Measurements from ENCODE around the gene KIFC1.
"Not testable (repeated sequence)": the region's sequence is repeated elsewhere in the genome, so short reads cannot be mapped to it uniquely, and the experiment has no call there.

The KIFC1 gene

DNA sequence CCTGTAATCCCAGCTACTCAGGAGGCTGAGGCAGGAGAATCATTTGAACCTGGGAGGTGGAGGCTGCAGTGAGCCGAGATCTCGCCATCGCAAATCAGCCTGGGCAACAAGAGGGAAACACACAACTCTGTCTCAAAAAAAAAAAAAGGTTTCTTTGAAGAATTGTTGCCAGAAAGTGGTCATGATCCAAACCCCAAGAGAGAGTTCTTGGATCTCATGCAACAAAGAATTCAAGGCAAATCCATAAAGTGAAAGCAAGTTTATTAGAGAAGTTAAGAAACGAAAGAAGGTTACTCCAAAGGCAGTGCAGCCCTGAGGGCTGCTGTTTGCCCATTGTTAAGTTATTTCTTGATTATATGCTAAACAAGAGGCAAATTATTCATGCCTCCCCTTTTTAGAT lies 14.5 kb upstream of the KIFC1 start:
- DNase-seq = no peak

DNA sequence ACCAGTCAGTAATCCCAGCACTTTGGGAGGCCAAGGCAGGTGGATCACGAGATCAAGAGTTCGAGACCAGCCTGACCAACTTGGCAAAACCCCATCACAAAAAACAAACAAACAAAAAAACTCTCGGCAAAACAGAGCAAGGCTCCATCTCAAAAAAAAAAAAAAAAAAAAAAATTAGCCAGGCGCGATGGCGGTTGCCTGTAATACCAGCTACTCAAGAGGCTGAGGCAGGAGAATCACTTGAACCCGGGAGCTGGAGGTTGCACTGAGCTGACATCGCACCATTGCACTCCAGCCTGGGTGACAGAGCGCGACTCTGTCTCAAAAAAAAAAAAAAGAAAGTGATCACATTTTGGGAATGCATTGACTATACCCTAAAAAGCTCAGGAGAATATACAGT lies 12.4 kb upstream of the KIFC1 start:
- not testable (repeated sequence) for DNase-seq

DNA sequence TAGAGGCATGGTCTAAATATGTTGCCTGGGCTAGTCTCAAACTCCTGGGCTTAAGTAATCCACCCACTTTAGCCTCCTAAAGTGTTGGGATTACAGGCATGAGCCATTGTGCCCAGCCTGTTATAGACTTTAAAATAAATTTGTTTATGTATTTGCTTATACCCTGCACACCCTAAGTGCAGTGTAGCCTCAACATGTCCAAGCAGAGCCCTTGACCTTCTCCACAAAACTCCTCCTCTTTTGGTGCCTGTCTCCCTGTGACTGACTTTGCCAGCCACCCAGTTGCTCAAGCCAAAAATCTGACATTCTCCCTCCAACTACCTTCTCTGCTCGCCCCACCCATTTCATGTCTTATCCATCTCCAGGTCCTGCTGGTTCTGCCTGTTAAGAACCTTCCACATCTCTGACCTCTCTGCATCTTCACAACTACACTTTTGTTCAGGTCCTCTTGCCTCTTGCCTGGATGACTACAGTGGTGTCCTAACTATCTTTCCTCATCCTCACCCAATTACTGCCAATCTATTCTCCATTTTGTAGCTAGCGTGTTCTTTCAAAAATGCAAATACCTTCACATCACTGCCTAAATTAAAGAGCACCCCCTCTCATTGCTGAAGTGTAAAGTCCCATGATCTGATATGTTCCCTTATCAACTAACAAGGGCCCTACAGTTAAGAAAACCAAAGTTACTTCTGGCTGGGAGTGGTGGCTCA lies 11.2 kb upstream of the KIFC1 start:
- DNase-seq = no peak

DNA sequence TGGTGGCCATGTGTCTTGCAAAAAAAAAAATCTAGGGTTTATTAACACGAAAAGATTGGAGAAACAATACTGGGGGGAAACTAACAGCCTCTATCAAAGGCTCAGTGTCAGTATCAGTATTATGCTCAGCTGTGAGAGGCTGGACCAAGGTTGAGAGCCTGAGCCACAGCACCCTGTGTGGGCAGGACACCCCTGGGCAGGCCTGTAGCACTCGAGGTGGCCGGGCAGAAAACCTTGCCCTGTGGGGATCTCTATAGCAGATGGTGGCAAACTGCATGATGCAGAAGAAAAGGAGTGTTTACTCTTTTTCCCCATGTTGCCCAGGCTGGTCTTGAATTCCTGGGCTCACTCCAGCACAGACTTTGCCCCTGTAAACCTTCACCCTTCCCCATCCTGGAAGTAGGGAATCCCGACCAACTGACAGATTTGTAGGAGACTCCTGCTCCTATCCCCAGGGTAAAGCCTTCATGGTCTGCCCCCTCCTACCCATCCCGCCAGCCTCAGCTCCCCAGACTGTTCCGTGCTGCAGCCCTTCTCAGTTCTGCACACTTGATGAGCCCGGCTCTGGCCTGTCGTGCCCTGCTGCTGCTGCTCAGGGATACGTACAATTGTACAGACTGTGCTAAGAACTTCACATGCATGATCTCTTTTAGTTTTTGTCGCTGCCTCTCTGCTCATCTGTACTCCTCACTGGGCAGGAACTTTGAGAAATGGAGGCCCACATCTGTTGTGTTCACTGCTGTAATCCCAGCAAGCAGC lies 8.0 kb upstream of the KIFC1 start:
- no peak for DNase-seq

DNA sequence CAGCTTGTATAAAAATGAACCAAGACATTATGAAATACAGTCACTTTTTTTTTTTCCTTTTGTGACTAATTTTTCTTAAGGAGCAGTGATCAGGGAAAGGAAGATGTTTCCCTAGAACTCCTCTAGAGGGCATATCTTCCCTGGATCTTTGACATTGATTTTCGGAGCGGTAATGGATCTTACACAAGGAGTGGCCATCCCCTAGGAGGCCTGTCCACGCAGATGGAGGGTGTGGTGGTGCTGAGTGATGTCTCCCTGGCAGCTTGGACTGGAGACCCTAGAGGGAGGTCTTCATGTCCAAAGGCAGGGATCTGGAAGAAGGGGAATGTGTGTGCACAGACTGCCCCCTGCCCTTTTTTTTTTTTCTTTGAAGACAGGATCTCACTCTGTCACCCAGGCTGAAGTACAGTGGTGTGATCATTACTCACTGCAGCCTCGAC lies 7.0 kb upstream of the KIFC1 start:
- no peak for DNase-seq

DNA sequence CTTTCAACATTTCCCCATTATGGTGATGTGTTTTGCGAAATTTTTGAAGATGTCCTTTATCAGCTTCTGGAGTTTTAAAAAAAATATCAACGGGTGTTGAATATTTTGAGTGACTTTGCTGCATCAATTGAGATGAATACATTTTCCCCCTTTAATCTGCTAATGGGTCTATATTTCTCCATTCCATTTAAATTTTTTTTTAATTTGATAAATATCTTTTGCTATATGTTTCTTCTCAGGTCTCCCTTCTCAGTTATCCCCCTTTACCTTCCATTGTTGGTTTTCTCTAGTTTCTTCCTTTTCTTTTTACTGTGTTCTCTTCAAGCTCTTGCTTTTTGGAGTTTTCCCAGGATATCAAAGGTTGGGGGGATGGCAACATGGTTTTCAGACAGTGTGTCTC lies 1.4 kb upstream of the KIFC1 start:
- DNase-seq = no peak

DNA sequence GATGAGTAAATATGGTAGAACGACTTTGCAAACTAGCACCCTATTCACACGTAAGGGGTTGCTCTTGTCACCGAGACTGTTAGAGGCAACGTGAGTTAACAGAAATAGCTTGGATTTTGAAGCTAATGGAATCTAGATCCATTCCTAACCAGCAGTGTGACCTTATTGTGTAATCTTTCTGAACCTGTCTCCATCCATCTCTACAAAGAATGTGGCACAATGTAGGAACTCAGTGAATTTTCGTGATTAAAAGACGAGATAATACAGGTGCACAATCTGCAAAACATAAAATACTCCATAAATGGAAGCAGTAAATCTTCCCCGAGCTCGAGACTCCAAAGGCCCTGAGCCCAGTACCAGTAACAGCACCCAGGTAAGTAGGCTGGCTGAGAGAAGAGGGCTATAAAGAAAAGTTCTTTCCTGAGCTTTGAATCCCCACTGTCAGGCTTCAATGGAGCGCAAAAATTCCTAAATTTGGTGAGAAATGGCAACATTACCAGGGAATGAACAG lies 801 bp upstream of the KIFC1 start:
- no peak for DNase-seq

DNA sequence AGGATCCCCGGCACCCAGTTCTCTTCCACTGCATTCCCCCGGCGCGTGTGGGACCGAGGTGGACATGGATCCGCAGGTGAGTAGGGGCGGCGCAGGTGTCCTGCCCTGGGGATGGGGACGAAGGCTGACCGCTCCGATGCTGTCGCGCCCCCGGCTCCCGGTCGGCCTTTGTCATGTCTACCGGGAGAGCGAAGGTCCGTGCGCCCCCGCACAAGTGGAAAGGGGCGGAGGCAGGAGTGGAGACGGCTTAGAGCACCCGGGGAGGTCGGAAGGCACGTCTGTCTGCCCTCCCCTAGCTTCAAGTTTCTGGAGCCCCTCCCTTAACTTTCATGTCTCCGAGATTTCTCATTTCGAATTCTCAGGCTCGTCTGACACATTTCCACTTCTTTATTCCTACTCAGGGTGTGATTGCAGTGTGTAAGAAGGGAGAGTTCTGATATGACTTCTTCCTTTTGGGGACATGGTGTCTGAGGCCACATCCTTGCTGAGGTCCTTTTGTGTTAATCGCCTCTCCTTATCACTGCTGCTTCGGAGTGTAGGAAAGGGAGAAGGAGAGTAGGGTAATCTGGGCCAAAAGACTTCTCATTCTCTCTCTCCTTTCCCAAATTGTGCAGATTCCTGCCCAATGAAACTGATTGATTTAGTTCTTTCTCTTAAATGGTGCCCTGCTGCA lies 435 bp downstream of the KIFC1 start:
- peak; percentile 14 for DNase-seq

DNA sequence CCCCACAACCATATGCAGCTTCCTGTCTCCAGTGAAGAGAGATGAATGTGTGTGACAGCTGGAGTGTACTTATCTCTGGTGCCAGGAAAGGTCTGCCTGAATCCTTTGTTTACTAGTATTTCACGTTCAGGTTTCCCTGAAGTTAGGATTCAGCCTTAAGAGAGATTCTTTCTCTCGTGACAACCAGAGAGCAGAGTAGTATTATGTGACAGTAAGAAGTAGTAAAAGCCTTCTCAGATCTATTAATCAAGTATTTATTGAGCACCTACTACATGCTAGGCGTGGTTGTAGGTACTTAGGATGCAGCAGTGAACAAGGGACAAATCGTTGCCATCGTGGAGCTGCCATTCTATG lies 949 bp downstream of the KIFC1 start:
- no peak for DNase-seq

DNA sequence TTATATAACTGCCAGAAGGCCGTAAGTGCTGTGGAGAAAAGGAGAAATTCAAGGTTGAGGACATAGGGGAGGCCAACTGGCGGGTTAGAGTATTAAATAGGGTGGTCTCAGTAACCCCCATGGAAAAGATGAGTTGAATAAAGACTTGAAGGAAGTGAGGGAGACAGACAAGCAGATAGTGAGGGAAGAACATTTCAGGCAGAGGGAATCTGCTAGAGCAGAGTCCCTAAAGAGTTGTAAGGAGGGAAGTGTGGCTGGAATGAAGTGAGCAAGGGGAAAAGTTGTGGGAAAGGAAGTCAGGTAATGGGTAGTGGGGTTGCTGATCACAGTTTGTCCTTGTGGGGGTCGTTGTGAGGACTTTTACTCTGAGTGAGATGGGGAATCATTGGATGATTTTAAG lies 1.4 kb downstream of the KIFC1 start:
- DNase-seq = no peak

DNA sequence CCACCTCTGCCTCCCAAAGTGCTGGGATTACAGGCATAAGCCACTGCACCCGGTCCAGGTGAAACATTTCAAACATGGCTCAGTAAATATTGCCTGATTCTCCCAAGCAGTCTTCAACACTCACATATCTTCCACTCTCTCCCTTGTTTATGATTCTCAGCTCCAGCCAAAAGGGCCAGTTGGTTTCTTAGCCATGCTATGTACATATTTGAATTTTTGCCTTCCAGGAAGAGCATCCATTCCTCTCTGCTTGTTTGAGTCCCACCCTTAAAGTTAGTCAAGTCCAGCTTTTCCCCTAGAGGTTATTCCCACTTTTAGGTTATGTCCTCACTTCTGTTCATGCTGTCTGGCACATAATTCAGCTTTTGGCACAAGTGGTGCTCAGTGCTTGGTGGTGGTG lies 5.9 kb downstream of the KIFC1 start:
- no peak for DNase-seq

DNA sequence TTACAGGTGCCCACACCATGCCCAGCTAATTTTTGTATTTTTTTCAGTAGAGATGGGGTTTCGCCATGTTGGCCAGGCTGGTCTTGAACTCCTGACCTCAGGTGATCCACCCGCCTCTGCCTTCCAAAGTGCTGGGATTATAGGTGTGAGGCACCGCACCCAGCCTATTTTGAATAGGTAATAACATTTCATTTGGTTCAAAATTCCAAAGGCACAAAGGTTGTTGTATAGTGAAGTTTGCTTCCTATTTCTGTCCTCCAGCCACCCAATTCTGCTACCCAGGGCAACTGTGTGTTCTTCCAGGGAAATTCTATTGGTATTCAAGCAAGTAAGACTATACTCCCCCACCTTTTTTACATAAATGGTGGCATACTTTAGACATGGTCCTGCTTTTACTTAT lies 7.0 kb downstream of the KIFC1 start:
- not testable (repeated sequence) for DNase-seq

DNA sequence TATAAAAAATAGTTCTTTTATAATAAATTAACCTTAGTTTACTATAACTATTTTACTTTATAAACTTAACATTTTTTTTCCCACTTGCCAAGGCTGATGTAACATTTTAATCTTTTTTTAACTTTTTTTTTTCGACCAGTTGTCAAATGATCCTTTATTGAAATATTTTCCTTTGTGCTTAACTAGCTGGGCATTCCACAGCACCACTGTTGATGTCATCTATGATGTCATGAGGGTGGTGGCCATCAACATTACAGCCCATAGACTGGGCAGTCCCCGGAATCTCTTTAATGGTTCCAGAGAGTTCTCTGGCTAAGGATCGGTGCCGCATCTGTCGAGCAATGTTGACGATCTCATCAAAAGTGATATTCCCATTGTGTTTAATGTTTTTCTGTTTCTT lies 8.3 kb downstream of the KIFC1 start:
- DNase-seq = not testable (repeated sequence)

DNA sequence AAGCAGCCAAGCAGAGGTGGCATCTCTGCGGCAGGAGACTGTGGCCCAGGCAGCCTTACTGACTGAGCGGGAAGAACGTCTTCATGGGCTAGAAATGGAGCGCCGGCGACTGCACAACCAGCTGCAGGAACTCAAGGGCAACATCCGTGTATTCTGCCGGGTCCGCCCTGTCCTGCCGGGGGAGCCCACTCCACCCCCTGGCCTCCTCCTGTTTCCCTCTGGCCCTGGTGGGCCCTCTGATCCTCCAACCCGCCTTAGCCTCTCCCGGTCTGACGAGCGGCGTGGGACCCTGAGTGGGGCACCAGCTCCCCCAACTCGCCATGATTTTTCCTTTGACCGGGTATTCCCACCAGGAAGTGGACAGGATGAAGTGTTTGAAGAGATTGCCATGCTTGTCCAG lies 13.3 kb downstream of the KIFC1 start:
- no peak for DNase-seq

DNA sequence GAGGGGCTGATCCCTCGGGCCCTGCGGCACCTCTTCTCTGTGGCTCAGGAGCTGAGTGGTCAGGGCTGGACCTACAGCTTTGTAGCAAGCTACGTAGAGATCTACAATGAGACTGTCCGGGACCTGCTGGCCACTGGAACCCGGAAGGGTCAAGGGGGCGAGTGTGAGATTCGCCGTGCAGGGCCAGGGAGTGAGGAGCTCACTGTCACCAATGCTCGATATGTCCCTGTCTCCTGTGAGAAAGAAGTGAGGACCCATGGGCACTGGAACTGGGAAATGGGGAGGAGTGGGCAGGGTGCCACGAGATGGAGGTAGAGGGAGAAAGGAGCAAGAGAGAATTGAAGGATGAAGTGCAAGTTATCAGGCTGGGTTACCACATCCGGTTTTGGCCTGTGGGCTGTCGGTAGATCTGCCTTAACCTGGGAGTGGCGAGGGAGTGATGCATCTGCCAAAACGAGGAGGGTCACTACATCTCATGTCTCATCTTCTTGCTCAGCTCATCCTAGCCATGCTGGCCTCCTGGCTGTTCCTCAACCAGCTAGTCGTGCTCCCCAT lies 13.8 kb downstream of the KIFC1 start:
- DNase-seq = peak; percentile 28

DNA sequence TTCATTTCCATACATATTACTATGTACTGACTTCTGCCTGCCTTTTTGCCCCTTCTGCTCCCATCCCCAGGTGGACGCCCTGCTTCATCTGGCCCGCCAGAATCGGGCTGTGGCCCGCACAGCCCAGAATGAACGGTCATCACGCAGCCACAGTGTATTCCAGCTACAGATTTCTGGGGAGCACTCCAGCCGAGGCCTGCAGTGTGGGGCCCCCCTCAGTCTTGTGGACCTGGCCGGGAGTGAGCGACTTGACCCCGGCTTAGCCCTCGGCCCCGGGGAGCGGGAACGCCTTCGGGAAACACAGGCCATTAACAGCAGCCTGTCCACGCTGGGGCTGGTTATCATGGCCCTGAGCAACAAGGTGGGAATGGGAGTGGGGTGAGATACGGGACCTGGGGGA lies 14.5 kb downstream of the KIFC1 start:
- no peak for DNase-seq

DNA sequence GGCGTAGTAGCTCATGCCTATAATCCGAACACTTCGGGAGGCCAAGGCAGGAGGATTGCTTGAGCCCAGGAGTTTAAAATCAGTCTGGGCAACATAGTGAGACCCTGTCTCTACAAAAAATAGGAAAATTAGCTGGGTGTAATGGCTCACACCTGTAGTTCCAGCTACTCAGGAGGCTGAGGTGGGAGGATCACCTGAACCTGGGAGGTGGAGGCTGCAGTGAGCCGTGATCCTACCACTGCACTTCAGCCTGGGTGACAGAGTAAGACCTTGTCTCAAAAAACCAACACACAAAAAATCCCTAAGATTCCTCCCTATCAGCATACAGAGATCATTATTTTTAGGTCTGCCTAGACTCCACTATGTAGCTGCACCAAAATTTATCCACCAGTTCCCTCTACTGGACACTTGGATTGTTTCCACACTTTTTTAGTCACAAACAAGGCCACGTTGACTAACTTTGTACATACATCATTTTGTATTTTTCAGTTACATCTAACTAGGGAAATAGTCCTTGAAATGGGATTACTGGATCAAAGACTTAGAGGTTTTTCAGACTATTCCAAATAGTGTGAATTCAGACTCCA lies 15.6 kb downstream of the KIFC1 start:
- DNase-seq = peak; percentile 36

DNA sequence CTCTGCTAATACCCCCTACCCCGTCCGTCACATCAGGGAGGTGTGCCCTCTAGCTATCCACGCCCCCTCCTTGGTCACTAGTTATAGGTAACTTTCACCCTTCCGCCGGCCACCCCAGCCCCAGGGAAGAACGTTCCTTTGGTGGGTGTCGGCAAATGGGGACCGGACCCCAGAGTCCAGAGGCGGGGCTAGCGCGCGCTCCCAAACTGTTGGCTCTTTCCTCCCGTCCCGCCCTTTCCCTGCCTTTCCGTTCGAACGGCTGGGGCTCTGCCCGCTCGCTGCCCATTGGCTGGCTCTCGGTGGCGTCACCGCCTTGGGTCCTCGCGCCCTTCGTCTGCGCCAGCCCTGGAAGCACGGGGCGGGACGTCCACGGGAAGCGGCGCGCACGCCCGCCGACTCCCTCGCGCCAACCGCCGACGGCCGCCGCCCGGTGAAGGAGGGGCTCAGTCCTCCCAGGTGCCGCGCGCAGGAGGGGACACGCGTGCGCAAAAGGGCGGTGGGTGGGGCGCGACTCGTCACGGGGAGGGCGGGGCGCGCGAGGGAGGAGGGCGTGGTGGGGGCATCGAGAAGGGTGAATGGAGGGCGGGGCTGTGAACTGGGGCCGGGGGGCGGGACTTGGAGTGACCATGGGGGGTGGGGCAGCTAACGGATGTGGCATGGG lies 18.6 kb downstream of the KIFC1 start:
- peak; percentile 99 for DNase-seq

DNA sequence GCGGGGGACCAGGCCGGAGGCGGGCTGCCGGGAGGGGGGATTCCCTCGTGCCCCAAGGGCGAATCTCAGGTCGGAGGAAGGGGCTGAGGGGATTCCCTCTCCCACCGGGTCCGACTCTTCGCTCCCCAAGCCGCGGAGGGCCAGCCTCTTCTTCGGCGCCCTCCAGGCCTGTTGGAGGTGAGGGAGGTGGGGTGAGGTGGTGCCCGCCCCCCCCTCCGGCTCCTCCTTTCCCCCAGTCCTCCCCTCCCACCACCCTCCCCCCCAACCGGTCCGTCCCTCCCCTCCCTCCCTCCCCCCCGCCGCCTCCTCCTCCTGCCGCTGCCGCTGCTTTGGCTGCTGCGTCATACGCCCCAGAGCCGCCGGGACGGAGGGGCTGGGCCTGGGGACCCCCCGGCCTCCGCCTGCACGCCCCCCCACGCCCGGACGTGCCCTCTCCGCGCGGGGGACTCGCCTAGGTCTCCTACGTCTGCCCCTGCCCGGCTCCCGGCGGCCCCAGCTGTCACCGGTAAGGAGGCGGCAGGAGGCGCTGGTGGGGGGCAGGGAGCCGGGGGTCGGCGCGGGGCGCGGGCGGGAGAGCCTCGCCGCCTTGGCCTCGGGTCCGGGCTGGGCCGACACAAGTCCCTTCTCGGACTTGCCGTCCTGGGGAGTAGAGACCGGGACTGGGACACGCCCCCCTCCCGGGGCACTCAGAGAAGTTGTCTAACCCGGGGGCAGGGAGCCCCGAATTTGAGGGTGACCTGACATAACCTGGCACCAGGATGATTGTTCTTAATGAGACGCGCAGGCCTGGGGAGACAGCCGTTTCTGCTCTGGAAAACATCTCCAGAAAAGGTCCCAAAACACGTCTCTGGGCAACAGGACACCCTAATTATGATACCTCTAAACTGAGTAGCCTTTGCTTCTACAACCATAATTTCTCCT lies 19.3 kb downstream of the KIFC1 start, which contains the start of gene PHF1:
TSS of gene PHF1 (plus strand) at position 304 of the 921 bp plus-strand sequence. CDS start 1,250 bp downstream, outside the sequence.
- no peak for DNase-seq

DNA sequence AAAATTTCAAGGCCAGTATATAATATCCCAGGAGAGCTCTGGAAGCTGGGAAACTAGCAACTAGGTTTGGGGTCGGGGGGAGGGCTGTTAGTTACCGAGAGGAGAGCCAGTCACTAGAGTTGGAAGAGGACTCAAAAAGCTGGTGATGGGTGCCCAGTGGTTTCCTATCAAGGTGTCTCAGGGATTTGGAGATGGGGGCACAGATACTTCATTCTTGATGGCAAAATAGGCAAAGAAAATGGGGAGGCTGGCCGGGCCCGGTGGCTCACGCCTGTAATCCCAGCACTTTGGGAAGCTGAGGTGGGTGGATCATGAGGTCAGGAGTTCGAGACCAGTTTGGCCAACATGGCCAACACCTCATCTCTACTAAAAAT lies 20.0 kb downstream of the KIFC1 start:
- no peak for DNase-seq
